ENCODE measurements around the gene MRPS15.

DNA sequence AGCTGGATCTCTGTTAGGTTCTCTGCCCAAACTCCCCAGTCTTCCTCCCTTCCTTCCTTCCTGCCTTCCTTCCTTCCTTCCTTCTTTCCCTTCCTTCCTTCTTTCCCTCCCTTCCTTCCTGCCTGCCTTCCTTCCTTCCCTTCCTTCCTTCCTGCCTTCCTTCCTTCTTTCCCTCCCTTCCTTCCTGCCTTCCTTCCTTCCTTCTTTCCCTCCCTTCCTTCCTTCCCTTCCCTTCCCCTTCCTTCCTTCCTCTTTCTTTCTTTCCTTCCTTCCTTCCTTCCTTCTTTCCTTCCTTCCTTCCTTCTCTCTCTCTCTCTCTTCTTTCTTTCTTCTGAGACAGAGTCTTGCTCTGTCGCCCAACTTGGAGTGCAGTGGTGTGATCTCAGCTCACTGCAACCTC lies 57.7 kb downstream of the MRPS15 start:
- no peak for TF ChIP-seq EZH2 (IDR thresholded peaks at IDR 0.05; ENCODE audit: insufficient read depth, low read length)
- TF ChIP-seq, protein P1, sequence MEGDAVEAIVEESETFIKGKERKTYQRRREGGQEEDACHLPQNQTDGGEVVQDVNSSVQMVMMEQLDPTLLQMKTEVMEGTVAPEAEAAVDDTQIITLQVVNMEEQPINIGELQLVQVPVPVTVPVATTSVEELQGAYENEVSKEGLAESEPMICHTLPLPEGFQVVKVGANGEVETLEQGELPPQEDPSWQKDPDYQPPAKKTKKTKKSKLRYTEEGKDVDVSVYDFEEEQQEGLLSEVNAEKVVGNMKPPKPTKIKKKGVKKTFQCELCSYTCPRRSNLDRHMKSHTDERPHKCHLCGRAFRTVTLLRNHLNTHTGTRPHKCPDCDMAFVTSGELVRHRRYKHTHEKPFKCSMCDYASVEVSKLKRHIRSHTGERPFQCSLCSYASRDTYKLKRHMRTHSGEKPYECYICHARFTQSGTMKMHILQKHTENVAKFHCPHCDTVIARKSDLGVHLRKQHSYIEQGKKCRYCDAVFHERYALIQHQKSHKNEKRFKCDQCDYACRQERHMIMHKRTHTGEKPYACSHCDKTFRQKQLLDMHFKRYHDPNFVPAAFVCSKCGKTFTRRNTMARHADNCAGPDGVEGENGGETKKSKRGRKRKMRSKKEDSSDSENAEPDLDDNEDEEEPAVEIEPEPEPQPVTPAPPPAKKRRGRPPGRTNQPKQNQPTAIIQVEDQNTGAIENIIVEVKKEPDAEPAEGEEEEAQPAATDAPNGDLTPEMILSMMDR (IDR thresholded peaks at IDR 0.05; ENCODE audit: insufficient read depth, low read depth, low read length), result no peak
